Measurements from ENCODE around the gene CDK14.

The CDK14 gene

DNA sequence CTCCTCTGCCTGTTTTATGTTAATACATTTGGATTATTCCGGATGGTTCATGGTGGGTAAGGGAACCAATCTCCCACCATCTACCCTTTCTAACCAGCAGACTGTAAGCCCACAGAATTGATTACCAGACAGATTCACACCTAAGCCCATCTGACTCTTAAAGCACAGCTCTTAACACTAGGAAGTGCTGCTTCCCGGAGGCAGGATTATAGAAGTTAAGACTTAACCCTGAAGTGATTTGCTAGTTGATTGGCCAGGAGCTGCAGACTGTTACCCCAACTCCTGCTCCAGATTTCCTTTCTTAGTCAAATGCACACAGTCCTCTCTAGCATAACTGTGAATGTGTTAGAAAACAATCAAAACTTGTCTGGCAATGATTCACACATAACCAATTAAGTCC, 221.7 kb downstream of the CDK14 start:
- no peak for DNase-seq

DNA sequence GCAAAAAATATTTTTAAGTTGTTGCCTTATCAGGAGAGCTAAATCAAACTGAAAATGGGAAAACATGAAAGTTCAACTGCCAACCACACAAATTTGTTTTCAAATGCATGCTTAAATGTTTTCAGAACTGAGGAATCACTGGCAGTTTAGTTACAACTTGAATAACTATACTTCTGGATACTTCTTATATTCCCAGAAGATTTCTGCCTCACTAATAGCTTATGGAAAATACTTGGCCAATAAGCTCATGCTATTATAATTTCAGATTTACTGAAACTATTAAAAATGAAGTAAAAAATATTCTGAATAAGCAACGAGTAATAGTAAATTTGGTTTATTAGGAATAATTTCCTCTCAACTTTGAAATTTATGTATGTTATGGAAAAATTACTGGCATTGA, 222.2 kb downstream of the CDK14 start:
- no peak for DNase-seq

DNA sequence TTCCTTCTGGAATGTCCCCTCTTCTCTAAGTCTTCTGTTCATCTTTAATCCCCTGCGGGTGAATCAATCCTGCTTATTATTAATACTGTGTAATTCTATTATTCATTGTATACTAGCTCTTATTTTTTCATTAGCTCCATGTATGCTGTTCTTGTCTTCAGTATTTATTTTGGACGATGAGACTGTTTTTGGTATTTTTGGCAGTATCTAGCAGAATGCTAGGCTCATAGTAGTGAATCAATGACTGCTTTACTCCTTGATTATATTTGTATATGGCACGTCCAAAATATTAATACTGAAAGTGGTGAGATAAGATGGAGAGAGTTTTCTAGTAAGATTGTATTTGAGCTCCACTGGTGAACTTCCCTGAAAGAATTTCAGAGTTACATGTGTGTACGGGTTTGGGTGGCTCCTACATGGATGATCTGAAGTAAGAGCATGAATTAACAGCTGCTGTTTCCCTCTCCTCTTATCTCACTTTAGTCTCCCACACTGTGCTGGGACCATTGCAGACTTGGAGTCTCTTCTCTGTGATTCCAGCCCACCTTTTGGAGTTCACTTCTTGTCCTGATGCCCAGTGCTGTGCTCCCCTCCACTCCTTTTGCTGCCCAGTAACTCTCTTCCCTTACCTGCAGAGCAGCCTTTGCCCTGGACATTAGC, 226.0 kb downstream of the CDK14 start:
- no peak for DNase-seq

DNA sequence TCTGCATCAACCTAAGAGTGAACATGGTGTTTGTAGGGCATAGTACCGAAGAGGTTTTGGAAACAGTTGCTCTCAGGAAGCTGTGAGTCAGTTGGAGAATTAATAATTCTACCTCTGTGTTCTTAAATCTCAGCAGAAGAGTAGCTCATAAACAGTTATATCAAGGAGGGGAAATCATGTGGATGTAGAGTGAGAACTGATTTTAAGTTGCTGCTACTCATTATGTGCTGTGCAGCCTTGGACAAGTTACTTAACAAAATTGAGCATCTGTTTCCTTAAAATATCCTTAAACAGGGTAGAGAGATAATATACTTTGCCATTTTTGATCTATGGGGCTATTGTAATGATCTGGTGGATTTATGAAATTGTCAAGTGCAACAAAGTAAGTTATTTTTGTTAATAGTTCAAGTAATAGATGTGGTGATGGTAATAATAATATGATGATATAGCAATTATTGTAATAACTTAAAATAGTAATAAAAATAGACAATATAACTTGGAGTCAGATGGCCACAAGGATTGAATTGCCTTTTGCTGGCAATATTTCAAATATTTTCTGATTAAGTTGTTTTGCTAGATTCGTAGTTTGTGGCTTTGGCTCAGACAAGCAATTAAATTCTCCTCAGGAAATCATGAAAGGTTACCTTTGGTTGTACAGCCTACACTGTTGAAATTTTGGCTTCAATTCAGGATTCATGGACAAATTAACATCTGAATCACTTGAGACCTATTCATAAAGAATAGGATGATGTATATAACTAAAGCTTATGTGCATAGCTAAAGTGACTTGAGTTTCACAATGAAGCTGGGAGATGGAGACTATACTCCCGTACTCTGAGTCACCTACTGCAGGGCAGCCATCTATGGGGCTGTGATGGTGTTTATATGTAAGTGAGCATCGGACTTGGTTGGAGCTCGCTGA, 228.5 kb downstream of the CDK14 start:
- no peak for DNase-seq

DNA sequence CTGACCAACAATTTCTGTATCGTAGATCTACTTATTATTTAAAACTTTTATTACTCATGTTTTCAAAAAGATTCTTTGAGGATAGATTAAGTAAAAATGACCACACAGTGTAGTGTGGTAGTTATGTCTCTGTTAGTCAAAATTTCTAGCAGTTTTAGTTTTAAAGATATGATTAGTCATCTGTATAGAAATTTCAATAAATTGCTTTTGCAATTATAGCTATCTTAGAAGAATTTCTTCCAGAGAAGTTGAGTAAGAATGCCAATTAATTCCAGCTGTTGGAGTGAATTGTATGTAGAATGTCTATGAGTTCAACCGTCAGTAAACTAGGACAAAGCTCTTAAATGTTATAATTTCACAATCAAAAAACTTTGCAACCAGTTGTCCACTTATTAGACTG, 229.7 kb downstream of the CDK14 start:
- no peak for DNase-seq

DNA sequence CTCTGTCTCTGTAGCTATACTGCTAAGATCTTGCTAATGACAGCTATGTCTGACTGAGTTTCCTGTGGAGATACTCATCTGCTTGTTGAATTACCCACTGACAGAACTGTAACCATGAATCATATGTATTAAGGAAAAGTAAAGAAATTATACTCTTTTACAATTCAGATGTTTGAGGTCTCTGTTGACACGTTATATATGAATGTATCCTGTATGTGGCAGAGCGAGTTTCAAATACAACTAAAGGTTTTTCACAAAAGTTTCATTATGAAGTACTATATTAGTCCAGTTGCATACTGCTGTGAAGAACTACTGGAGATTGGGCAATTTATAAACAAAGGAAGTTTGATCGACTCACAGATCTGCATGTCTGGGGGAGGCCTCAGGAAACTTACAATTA, 232.5 kb downstream of the CDK14 start:
- no peak for DNase-seq

DNA sequence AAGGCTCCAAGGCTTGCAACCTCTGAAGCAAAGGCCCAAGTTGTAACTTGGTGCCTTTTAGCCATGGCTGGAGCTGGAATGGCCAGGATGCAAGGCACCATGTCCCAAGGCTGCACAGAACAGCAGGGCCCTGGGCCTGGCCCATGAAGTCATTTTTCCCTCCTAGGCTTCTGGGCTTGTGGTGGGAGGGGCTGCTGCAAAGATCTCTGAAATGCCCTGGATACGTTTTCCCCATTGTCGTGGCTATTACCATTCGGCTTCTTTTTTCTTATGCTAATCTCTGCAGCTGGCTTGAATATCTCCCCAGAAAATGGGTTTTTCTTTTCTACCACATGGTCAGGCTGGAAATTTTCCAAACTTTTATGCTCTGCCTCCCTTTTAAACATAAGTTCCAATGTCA, 234.2 kb downstream of the CDK14 start:
- DNase-seq = no peak

DNA sequence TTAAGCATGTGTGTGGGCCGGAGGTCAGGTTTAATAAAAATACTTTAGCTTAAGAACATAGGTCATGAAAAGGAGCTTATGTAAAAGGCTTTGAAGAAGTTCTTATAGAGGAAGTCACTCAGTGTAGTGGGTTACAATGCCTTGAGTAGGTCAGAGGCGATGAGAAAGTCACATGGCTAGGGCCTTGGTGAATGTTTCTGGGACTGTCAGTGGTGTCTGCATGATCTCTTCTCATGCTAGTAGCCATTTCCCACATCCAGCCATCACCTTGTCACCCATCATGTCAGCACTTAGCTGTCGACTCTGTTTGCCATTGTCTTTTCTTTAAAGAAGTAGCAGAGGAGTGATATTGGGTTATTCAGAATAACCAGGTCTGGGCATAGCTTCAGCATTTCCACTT, 236.6 kb downstream of the CDK14 start:
- no peak for DNase-seq

DNA sequence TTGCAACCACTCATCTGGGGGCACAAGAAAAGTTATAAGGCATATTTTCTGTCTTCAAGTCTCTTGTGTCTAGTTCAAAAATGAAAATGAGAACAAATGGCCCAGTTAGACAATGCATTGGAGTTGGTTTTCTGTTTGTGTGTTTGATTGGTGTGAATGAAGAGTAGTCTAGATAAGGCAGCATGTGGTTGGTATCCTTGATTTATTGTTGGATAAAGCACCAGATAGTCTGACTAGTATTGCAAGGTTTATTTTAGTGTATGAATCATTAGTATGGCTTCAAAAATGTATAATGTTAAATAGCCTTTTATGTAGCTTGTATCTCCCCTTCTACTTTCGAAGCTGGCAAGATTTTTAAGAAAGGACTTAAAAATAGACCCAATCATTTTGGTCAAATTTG, 237.3 kb downstream of the CDK14 start:
- no peak for DNase-seq

DNA sequence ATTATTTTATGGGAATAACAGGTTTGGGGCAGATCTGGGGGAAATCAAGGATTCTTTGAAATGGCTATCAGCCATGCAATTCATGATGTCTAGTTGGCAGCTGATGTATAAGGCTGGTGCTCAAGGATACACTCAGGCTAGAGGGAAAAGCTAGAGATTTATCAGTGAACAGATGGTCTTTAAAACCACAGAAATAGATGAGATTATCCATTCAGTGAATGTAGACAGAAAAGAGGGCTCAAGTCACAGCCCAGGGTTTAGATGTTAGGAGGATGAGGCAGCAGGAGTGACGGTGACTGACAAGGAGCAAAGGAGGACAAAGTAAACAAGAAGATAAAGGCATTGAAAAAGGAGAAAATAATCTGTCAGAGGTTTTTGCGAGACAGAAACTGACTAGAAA, 238.7 kb downstream of the CDK14 start:
- no peak for DNase-seq

DNA sequence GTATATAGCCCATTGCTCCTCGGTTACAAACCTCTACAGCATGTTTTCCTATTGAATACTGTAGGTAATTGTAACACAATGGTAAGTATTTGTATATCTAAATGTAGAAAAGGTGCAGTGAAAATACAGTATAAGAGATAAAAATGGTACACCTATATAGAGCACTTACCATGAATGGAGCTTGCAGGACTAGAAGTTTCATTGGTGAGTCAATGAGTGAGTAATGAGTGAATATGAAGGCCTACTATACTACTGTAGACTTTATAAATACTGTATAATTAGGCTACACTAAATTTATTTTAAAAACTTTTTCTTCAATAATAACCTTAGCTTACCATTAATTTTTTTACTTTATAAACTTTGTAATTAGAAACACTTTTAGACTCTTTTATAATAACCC, 239.7 kb downstream of the CDK14 start:
- DNase-seq = no peak

DNA sequence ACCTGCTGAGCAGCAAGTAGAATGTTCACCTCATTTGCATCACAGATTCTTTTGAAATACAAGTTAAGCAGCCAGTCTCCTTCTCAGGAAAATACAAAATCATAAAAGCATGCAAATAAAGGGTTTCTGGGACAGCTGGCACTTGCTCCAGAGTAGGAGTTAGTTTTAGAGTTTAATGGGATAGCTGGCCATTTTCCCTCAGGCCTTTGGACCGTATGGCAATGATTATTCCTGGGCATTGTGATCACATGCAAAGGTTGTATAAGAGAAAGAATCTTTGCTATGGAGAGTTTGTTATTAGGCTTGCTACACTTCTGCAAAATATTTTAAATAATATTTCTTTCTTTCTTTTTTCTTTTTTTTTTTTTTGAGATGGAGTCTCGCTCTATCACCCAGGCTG, 240.8 kb downstream of the CDK14 start:
- DNase-seq = no peak

DNA sequence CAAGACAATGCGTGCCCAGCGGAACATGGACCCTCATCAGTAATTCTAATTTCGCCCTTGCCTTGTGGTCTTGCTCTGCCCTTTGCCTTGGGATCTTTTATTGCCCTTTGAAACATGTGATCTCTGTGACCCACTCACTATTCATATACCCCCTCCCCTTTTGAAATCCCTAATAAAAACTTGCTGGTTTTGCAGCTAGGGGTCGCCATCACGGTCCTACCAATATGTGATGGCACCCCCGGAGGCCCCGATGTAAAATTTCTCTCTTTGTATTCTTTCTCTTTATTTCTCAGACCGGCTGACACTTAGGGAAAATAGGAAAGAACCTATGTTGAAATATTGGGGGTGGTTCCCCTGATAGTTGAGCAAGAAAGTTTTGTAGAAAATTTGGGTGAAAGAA, 242.7 kb downstream of the CDK14 start:
- no peak for DNase-seq

DNA sequence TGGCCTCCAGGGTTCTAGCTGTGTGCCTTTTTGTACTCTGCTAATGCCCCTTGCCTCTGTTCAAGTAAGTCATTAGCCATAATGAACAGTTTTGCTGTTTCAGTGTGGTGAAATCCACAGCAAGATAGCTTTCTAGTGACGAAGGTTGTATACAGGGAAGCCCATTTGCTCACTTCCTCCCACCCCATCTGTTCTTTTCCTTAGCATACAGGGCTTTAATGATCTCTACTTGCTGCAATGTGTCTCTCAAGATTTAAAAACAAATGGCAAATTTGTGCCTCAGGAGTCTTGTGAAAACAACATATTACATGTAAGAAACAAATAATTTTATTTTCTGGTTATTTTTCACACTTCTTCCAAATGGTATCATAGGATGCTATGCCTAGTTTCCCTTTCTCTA, 243.2 kb downstream of the CDK14 start:
- no peak for DNase-seq

DNA sequence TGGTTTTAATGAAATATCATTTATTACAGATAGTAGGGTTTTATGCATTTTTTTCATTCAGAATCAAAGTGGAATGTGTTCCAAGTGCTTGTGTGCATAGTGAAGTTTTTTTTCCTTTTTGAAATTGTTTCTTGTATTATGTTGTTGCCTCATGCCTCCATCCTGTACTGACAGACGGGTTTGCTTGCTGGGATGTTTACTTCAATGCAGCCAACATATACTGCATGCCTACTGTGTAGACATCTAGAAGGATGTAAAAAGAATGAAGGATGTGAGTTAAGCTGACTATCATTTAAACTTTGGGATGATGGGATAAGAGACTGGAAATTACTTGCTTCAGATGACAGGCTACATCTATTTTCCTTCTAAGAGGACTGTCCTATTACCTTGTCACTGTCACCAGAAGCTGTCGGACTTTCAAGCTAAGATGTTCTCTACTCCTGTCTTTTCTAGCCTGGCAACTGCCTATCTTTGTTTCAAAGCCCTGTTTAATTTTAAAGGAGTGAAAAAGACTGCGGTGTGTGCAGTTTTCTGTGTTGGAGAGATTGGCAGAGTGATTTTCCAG, 243.7 kb downstream of the CDK14 start:
- DNase-seq = no peak

DNA sequence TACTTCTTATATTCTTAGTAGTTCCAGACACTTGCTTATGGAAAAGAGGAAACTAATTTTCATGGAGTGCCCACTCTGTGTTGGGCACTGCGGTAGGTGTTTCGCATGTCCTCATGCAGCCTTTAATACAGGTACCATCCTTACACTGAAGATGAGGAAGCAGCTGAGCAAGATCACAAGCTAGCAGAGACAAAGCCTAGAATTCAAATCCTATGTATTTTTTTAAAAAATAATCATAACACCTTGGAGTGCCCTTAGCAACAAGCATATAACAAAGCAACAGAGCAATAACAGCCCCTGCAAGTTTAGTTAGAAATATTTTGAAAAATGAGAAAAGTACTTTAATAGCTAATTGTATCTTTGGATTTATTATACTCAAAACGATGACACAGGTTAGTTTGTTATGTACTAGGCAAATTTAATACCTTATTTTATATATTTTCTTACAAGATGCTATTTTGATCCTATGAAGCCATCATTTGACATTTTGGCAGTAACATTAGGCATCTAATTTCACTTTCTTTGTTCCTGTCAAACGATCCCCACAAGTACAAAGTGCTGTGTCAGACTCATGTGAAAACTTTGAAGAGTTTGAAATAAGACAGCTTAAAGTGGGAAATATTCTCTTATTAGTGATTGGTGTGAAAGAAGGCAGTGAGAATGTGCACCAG, 245.8 kb downstream of the CDK14 start:
- no peak for DNase-seq

DNA sequence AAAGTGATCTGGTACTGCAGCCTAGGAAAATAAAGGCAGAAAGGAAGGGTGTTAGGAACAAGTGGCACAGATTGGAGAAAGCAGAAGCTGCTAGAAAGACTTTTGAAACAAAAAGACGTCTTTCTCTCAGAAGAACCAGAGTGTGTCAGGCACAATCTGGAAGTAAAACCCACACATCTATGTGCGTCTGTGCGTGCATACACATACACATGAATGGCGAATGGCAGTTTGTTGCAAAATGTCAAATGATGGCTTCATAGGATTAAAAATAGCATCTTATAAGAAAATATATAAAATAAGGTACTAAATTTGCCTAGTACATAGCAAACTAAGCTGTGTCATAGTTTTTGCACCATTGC, 246.3 kb downstream of the CDK14 start:
- no peak for DNase-seq

DNA sequence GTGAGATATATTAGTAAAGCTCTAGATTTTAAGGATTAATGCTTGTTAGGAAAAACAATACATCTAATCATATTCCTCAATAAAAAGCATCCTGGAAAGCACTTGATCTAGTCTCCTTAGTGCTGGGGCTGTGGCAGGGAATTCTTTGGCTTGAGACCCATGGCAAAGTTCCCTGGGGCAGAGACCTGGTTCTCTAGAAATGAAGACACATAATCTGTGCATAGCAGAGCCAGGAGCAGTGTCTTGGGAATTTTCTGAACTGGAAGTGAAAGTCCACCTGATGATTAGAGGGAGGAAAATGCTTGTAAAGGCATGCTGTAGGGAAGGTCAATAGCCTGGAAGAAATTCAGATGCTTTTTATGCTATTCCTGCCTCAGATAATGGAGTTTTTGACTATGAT, 247.4 kb downstream of the CDK14 start:
- DNase-seq = no peak

DNA sequence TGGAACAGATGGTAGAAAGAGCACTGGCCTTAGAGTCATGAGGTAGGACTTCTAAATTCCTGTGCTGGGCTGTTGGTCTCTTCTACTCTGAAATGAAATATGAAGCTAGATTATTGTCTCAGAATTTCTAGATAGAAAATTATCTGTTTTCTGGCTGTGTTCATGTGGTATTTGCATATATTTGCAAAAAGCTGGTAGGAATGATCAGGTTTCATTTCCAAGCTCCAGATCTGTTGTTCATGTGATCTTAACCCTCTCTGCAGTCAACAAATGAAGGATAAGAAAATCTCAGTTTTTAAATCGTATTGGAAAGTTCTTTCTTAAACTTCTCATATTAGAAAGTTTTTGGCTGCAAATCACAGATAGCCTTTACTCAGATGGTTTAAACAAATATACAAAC, 248.3 kb downstream of the CDK14 start:
- no peak for DNase-seq

DNA sequence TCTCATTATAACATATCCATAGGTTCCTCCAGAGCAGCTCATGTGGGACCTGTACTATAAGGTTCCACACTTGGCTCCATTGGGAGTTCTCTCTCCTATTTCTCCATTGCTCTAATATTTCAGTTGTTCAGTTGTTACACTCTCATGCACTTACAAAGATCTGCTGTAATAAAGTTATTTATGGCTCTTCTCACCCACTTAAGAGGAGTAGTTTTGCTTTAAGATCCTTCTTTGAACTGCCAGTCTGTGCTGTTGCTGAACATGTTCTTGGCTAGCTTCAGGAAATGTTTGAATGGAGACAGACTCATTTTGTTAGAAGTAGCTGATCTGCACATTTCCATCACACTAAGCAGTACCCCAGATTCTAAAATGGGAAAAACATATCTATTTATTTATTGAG, 250.1 kb downstream of the CDK14 start:
- DNase-seq = no peak

DNA sequence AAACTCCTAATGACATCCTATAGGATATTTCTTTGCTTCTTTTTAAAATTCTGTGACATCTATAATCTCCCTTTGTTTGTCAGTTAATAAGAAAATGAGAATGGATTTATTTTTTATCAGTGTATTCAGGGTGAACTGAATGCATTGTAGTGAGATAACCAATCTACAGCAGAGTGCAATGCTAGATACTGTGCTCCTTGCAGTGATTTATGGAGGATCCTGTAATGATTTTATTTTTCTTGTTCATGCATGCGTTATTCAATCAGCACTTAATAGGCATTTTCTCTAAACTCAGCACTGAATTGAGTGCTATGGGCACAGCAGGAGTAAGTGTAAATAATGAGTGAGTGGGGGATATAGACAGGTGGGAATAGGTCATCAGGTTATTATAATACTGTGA, 253.9 kb downstream of the CDK14 start:
- no peak for DNase-seq

DNA sequence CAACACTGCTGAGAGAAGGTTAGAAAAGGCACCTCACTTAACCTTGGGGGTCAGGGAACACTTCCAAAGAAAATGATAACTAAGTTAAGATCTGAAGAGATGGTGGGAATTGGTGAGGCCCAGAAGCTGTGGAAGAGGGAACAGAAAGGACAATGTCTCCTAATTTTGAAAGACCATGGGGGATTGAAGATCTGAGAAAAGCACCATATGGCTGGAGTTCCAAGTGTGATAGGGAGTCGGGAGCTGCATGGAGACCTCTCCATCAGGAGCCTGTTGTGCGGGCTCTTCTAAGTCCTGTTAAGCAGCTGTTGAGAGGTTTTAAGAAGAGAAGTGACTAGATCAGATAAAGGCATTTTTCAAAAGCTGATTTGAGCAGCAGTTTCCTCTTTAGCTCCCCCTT, 254.3 kb downstream of the CDK14 start:
- no peak for DNase-seq

DNA sequence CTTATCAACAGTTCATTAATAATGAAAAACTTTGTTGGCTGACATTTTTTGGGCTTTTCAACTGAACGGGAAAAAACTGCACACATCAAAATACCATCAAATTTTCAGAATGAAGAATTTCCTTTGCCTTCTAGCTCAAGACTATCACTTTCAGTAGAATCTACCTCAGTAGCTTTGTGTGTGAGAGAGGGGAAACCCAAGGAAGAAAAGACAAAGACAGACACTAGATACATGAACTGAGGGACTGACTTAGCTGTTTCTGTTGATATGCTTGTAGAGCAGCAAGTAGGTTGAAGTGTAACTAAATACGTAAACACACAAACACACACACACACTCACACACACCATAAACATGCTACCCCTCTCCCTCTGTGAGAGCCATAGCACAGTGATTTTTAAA, 257.1 kb downstream of the CDK14 start:
- no peak for DNase-seq

Measured in activated CD8-positive, alpha-beta memory T cell treated with anti-CD3 and anti-CD28 coated beads, Interleukin-2, amount 50 U/mL, for 4 hours (primary cell).